IMR-90 (cell line): ENCODE measurements around the gene POU2F1. TPM values are rescaled to one million over a fixed set of nuclear protein-coding genes. Genes with fewer than 3 reads are reported as not detected.

Experiments used
- ATAC-seq: fragments of 200-7000 bp; cut with Tn5 transposase; 2 replicates; pipeline ENCODE4 v1.9.1; 2020; ENCODE audit warnings: low read depth, mild to moderate bottlenecking, moderate library complexity
- BruUV-seq: library from RNA; stranded (reverse); fragments of 400-500 nt; replicated peaks from 2 replicates; lab custom pipeline; 2021; lab: Mats Ljungman, UMichigan
- CTCF ChIA-PET: fragments of 300-600 bp; formaldehyde crosslinking; extraction: SDS; loops from one replicate; lab custom pipeline; 2021; ENCODE audit warnings: antibody characterized with exemption; lab: Yijun Ruan, JAX
- POLR2A ChIA-PET: fragments of 300-600 bp; sonication (Branson Sonifier 250); formaldehyde crosslinking; loops from one replicate; lab custom pipeline; 2022; ENCODE audit warnings: antibody characterized with exemption; ENCODE audit not compliant: unreplicated experiment; lab: Charles Lee
- DNase-seq: peaks from one replicate; pipeline ENCODE4 v3.0.0; 2013
- H2AFZ ChIP-seq: replicated peaks from 2 replicates; pipeline ENCODE3; 2013; ENCODE audit warnings: low read length, mild to moderate bottlenecking; ENCODE audit not compliant: poor library complexity
- H2AK5ac ChIP-seq: 2 replicates; pipeline ENCODE4 v1.6.1; 2013; ENCODE audit warnings: low read depth, low read length, inconsistent platforms
- H2AK9ac ChIP-seq: replicated peaks from 2 replicates; pipeline ENCODE3; 2013; ENCODE audit warnings: mild to moderate bottlenecking, low read depth, low read length, moderate library complexity; ENCODE audit not compliant: poor library complexity
- H2BK120ac ChIP-seq: 2 replicates; pipeline ENCODE4 v1.6.1; 2013; ENCODE audit warnings: low read depth, low read length, inconsistent platforms
- H2BK15ac ChIP-seq: 3 replicates; pipeline ENCODE4 v1.6.1; 2013; ENCODE audit warnings: low read depth, low read length, inconsistent platforms
- H2BK20ac ChIP-seq: 2 replicates; pipeline ENCODE4 v1.6.1; 2013; ENCODE audit warnings: low read depth, mild to moderate bottlenecking, inconsistent platforms, low read length, moderate library complexity
- H2BK5ac ChIP-seq: 2 replicates; pipeline ENCODE4 v1.6.1; 2013; ENCODE audit warnings: mild to moderate bottlenecking, low read depth, low read length, inconsistent platforms; ENCODE audit not compliant: poor library complexity, severe bottlenecking
- H3K14ac ChIP-seq: replicated peaks from 2 replicates; pipeline ENCODE4 v1.6.1; 2013; ENCODE audit warnings: low read depth, low read length, inconsistent platforms
- H3K18ac ChIP-seq: 2 replicates; pipeline ENCODE4 v1.6.1; 2013; ENCODE audit warnings: low read depth, low read length, control low read depth
- H3K23ac ChIP-seq: 2 replicates; pipeline ENCODE4 v1.6.1; 2013; ENCODE audit warnings: low read depth, low read length, inconsistent platforms
- H3K27ac ChIP-seq: 2 replicates; pipeline ENCODE4 v1.5.1; 2013; ENCODE audit warnings: mild to moderate bottlenecking, control low read depth, low read length; ENCODE audit not compliant: insufficient read depth
- H3K27me3 ChIP-seq: 2 replicates; pipeline ENCODE4 v1.6.1; 2013; ENCODE audit warnings: low read length; ENCODE audit not compliant: control insufficient read depth, insufficient read depth
- H3K36me3 ChIP-seq: 2 replicates; pipeline ENCODE4 v1.6.1; 2013; ENCODE audit warnings: low read length, mixed read lengths; ENCODE audit not compliant: control insufficient read depth, insufficient read depth
- H3K4ac ChIP-seq: 2 replicates; pipeline ENCODE4 v1.6.1; 2013; ENCODE audit warnings: low read depth, low read length, inconsistent platforms
- H3K4me1 ChIP-seq: 2 replicates; pipeline ENCODE4 v1.6.1; 2013; ENCODE audit warnings: low read length, mixed read lengths; ENCODE audit not compliant: control insufficient read depth, insufficient read depth
- H3K4me2 ChIP-seq: 2 replicates; pipeline ENCODE4 v1.6.1; 2013; ENCODE audit warnings: low read depth, mild to moderate bottlenecking, control low read depth, low read length, moderate library complexity
- H3K4me3 ChIP-seq: 2 replicates; pipeline ENCODE4 v1.5.1; 2013; ENCODE audit warnings: low read depth, mild to moderate bottlenecking, control low read depth, low read length, moderate library complexity; ENCODE audit not compliant: insufficient read depth
- H3K56ac ChIP-seq: 2 replicates; pipeline ENCODE4 v1.6.1; 2013; ENCODE audit warnings: low read length, inconsistent platforms; ENCODE audit not compliant: insufficient read depth; ENCODE audit errors: extremely low read depth
- H3K79me1 ChIP-seq, 2 experiments: 2 replicates each; pipeline ENCODE4 v1.6.1; 2013; ENCODE audit warnings: low read length in 2 of 2, inconsistent platforms in 1 of 2, low read depth in 1 of 2
- H3K9ac ChIP-seq: 2 replicates; pipeline ENCODE4 v1.6.1; 2013; ENCODE audit warnings: low read depth, low read length, control low read depth
- H3K9me1 ChIP-seq: 2 replicates; pipeline ENCODE4 v1.6.1; 2013; ENCODE audit warnings: low read length, inconsistent platforms; ENCODE audit not compliant: insufficient read depth
- H3K9me3 ChIP-seq: 2 replicates; pipeline ENCODE4 v1.6.1; 2013; ENCODE audit warnings: low read length; ENCODE audit not compliant: control insufficient read depth, insufficient read depth
- H4K20me1 ChIP-seq: 2 replicates; pipeline ENCODE4 v1.6.1; 2013; ENCODE audit warnings: low read length, inconsistent platforms; ENCODE audit not compliant: insufficient read depth
- H4K5ac ChIP-seq: 2 replicates; pipeline ENCODE4 v1.6.1; 2013; ENCODE audit warnings: mild to moderate bottlenecking, low read depth, low read length, control low read depth
- H4K8ac ChIP-seq, 2 experiments: 2 replicates each; pipeline ENCODE4 v1.6.1; 2013; ENCODE audit warnings: low read depth in 2 of 2, low read length in 2 of 2, control low read depth in 1 of 2, inconsistent platforms in 1 of 2
- H4K91ac ChIP-seq: 2 replicates; pipeline ENCODE4 v1.6.1; 2013; ENCODE audit warnings: low read depth, low read length, inconsistent platforms; ENCODE audit not compliant: insufficient read depth
- BHLHE40 ChIP-seq: fragments of 150-350 bp; IDR thresholded peaks from 2 replicates; pipeline ENCODE4 v1.6.1; 2016; ENCODE audit warnings: mild to moderate bottlenecking, low read depth, low read length
- CHD1 ChIP-seq: IDR thresholded peaks from 2 replicates; pipeline ENCODE4 v1.6.1; 2012; ENCODE audit warnings: low read depth, low read length, improper control_type of control experiment
- MAFK ChIP-seq: IDR thresholded peaks from 2 replicates; pipeline ENCODE4 v1.6.1; 2012; ENCODE audit warnings: low read depth, low read length, improper control_type of control experiment
- MXI1 ChIP-seq: IDR thresholded peaks from 2 replicates; pipeline ENCODE4 v1.6.1; 2012; ENCODE audit warnings: low read depth, mild to moderate bottlenecking, low read length, moderate library complexity, borderline replicate concordance
- NFE2L2 ChIP-seq: fragments of 150-350 bp; IDR thresholded peaks from 2 replicates; pipeline ENCODE4 v1.6.1; 2016; ENCODE audit warnings: low read depth, mild to moderate bottlenecking, low read length
- RCOR1 ChIP-seq: IDR thresholded peaks from 2 replicates; pipeline ENCODE4 v1.6.1; 2012; ENCODE audit warnings: mild to moderate bottlenecking, low read length, improper control_type of control experiment; ENCODE audit not compliant: insufficient replicate concordance
- RFX5 ChIP-seq: IDR thresholded peaks from 2 replicates; pipeline ENCODE4 v1.8.0; 2012; ENCODE audit warnings: low read depth, mild to moderate bottlenecking, low read length, moderate library complexity
- SMC3 ChIP-seq: fragments of 150-350 bp; IDR thresholded peaks from 2 replicates; pipeline ENCODE4 v1.6.1; 2016; ENCODE audit warnings: low read depth, mild to moderate bottlenecking, antibody characterized with exemption, low read length, moderate library complexity
- WGBS, 2 experiments: methylation state at CpG; one replicate each; pipeline versions ENCODE4 v1.1.5 to v1.1.7; 2013; ENCODE audit warnings: missing lambda C conversion rate in 2 of 2; ENCODE audit not compliant: insufficient read length in 1 of 2; ENCODE audit errors: extremely low coverage in 2 of 2; 5-methylcytosine and 5-hydroxymethylcytosine counted together
- dilution Hi-C: fragments of 300-500 bp; cut with HindIII; formaldehyde crosslinking; loops from one replicate; pipeline ENCODE4 v1.14.3; 2018; ENCODE audit warnings: low sequenced_read_pairs; ENCODE audit not compliant: unreplicated experiment
- in situ Hi-C: fragments of 300-500 bp; cut with MboI; formaldehyde crosslinking; loops from 3 replicates; pipeline ENCODE4 v1.14.3; 2019; ENCODE audit warnings: low sequenced_read_pairs, inconsistent platforms, mixed read lengths
- intact Hi-C: fragments of 100-400 bp; cut with micrococcal nuclease; formaldehyde crosslinking; loops from 2 replicates; pipeline ENCODE4 v1.10.0; 2022
- polyA plus RNA-seq, 3 experiments: library from polyadenylated mRNA; depleted of rRNA; stranded (reverse); fragments of >200 nt; gene quantifications; 2 replicates each; pipeline ENCODE4 v1.2.3, GENCODE V29; 2012; ENCODE audit warnings: low replicate concordance in 1 of 3
- total RNA-seq: library from RNA; depleted of rRNA; stranded (reverse); fragments of >200 nt; gene quantifications from 2 replicates; pipeline ENCODE4 v1.2.3, GENCODE V29; 2012
- TF ChIP-seq, protein P1 (sequence below): fragments of 150-350 bp; IDR thresholded peaks from 2 replicates; pipeline ENCODE4 v1.6.1; 2017; ENCODE audit warnings: mild to moderate bottlenecking, antibody characterized with exemption, low read length, low read depth
- TF ChIP-seq, protein P2 (sequence below): conservative IDR thresholded peaks from 2 replicates; pipeline ENCODE4 v1.5.1; 2012; ENCODE audit warnings: mild to moderate bottlenecking, low read depth, low read length, improper control_type of control experiment

POU2F1 gene
- total and polyA plus RNA-seq, 2 of the 4 experiments (the other 2 are of a cell fraction): 1.2 to 3.4 TPM

DNA sequence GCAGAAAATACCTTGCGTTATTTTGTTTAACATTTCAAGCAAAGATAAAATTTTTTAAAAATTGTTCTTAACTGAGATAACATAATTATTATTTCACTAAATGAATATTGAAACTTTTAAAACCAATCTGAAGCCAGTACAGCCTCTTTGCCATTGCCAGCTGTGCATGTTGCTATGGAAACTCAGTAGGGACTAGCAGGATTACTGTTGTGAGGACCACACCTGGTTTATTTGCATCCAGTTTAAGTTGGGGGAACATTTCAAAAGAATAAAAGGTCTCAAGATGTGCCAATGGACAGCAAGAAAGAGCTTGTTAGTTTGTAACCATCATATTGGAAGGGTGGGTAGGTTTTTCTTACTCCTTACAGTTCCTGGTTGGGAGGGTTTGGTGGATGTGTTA lies 80.7 kb downstream of the POU2F1 start:
- no peak overlapping the region for H2BK15ac ChIP-seq
- H3K27me3 ChIP-seq: no peaks in the 10 kb centered on the region
- H2AK5ac ChIP-seq: no peak overlapping the region
- no peak overlapping the region for H4K8ac ChIP-seq
- H3K14ac ChIP-seq: no peak overlapping the region
- ChIA-PET POLR2A (no interaction called here), CTCF (no interaction called here)
- no peak overlapping the region for H3K56ac ChIP-seq
- BruUV-seq: no TSS peak
- no peak overlapping the region for H2BK5ac ChIP-seq
- dilution Hi-C loops (no loop called here), in situ Hi-C loops (no loop called here), intact Hi-C loops (no loop called here)
- no peak overlapping the region for H3K4me2 ChIP-seq
- H3K23ac ChIP-seq: no peak overlapping the region
- no peak overlapping the region for H3K27ac ChIP-seq
- H3K4ac ChIP-seq: no peak overlapping the region
- H2BK20ac ChIP-seq: no peak overlapping the region
- no peak overlapping the region for H4K91ac ChIP-seq
- H3K4me3 ChIP-seq: no peak overlapping the region
- TF ChIP-seq RCOR1 (no peak), NFE2L2 (no peak), RFX5 (no peak), MAFK (no peak), CHD1 (no peak), SMC3 (no peak), MXI1 (no peak), BHLHE40 (no peak)
- TF ChIP-seq, protein P1, sequence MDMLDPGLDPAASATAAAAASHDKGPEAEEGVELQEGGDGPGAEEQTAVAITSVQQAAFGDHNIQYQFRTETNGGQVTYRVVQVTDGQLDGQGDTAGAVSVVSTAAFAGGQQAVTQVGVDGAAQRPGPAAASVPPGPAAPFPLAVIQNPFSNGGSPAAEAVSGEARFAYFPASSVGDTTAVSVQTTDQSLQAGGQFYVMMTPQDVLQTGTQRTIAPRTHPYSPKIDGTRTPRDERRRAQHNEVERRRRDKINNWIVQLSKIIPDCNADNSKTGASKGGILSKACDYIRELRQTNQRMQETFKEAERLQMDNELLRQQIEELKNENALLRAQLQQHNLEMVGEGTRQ: no peak
- TF ChIP-seq, protein P2, sequence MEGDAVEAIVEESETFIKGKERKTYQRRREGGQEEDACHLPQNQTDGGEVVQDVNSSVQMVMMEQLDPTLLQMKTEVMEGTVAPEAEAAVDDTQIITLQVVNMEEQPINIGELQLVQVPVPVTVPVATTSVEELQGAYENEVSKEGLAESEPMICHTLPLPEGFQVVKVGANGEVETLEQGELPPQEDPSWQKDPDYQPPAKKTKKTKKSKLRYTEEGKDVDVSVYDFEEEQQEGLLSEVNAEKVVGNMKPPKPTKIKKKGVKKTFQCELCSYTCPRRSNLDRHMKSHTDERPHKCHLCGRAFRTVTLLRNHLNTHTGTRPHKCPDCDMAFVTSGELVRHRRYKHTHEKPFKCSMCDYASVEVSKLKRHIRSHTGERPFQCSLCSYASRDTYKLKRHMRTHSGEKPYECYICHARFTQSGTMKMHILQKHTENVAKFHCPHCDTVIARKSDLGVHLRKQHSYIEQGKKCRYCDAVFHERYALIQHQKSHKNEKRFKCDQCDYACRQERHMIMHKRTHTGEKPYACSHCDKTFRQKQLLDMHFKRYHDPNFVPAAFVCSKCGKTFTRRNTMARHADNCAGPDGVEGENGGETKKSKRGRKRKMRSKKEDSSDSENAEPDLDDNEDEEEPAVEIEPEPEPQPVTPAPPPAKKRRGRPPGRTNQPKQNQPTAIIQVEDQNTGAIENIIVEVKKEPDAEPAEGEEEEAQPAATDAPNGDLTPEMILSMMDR: no peak
- H2BK120ac ChIP-seq: no peak overlapping the region
- H4K5ac ChIP-seq: no peak overlapping the region
- no peak overlapping the region for H3K18ac ChIP-seq
- H3K79me1 ChIP-seq: peaks cover 5 to 8% of the 10 kb centered on the region in 2 experiments; a peak in 3 of 4 replicates
- H2AFZ ChIP-seq: no peak overlapping the region
- no CpG with 5 or more reads among the region's 1 CpG for WGBS, 2 experiments
- ATAC-seq: no peak
- no peaks in the 10 kb centered on the region for H4K20me1 ChIP-seq
- H3K9me1 ChIP-seq: no peaks in the 10 kb centered on the region; the same call in 1 of the 2 replicates
- no peaks in the 10 kb centered on the region for H3K9me3 ChIP-seq
- H3K4me1 ChIP-seq: no peaks in the 10 kb centered on the region
- no peak overlapping the region for H3K9ac ChIP-seq
- H2AK9ac ChIP-seq: no peak overlapping the region
- no peak for DNase-seq
- no peaks in the 10 kb centered on the region for H3K36me3 ChIP-seq
